Measurements from ENCODE around the gene SPACA7. TPM values are rescaled to one million over a fixed set of nuclear protein-coding genes. Genes with fewer than 3 reads are reported as not detected.

SPACA7 gene
- total RNA-seq, 2 donors from 2014 or later, result not detected

DNA sequence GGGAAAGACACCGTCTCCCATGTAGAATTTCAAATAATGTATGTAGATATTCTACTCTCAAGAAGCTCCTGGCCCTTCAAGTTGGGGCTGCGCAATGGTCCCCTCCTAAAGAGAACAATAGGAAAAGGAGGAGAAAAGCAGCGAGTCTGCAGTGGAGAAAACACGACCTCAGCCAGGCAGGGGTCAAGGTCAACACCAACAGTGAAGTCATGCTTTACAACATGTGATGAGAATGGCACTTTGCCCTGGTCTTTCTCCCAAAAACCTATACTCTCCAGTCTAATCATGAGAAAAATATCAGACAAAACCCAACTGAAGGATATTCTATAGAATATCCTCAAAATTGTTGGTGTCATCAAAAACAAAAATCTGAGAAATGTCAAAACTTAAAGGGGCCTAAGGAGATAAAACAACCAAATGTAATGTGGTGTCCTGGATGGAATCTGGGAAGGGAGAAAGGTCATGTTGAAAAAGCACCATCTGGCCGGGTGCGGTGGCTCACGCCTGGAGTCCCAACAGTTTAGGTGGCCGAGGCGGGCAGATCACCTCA lies 101.0 kb downstream of the SPACA7 start:
- Histone ChIP-seq H3K36me3 (no peaks in the 10 kb centered on the region), H3K9me3 (peaks cover 0 to 10% of the 10 kb centered on the region in 2 donors), H3K4me1 (no peaks in the 10 kb centered on the region), H3K27ac (no peak overlapping the region), H3K27me3 (no peaks in the 10 kb centered on the region), H3K4me3 (no peak overlapping the region)
- no peak for DNase-seq (ENCODE audit: low spot score)
- TF ChIP-seq, protein P1, sequence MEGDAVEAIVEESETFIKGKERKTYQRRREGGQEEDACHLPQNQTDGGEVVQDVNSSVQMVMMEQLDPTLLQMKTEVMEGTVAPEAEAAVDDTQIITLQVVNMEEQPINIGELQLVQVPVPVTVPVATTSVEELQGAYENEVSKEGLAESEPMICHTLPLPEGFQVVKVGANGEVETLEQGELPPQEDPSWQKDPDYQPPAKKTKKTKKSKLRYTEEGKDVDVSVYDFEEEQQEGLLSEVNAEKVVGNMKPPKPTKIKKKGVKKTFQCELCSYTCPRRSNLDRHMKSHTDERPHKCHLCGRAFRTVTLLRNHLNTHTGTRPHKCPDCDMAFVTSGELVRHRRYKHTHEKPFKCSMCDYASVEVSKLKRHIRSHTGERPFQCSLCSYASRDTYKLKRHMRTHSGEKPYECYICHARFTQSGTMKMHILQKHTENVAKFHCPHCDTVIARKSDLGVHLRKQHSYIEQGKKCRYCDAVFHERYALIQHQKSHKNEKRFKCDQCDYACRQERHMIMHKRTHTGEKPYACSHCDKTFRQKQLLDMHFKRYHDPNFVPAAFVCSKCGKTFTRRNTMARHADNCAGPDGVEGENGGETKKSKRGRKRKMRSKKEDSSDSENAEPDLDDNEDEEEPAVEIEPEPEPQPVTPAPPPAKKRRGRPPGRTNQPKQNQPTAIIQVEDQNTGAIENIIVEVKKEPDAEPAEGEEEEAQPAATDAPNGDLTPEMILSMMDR (IDR thresholded peaks at IDR 0.05), result no peak

DNA sequence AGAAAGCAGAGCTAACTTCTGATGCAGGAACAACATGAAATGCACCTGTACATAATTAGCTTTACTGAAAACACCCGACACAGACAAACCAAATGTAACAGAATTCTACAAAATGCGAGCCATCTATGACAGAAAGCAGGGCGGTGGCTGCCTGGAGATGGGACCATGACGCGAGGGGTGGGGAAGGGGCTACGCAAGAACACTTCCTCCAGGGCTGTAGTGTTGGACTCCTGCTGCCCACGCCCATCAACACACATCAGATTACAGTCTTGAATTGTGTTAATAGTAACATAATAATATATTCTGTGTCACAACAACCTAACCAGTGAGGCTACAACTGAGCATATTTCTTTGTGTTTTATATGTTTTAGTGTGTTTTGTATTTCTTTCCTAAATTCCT lies 103.2 kb downstream of the SPACA7 start:
- H3K9me3 ChIP-seq, result peaks cover 0 to 10% of the 10 kb centered on the region in 2 donors
- H3K4me1 ChIP-seq, result no peaks in the 10 kb centered on the region
- no peaks in the 10 kb centered on the region for H3K27me3 ChIP-seq
- no peak overlapping the region for H3K4me3 ChIP-seq
- no peak for DNase-seq (ENCODE audit: low spot score)
- no peaks in the 10 kb centered on the region for H3K36me3 ChIP-seq
- TF ChIP-seq, protein P1 (IDR thresholded peaks at IDR 0.05), result no peak
- no peak overlapping the region for H3K27ac ChIP-seq

DNA sequence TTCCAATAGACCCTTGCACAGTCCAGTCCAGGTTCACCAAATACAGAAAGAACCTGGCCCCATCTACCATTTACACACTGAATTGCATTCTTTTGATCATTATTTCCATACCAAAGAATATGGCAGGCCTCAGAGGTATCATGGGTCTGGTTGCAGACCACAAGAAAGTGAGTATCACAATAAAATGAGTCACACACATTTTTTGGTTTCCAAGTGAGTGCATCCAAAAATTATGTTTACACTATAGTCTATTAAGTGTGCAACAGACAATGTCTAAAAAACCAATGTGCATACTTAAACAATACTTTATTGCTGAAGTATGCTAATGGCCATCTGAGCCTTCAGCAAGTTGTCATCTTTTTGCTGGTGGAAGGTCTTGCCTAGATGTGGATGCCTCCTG lies 105.3 kb downstream of the SPACA7 start:
- Histone ChIP-seq H3K4me1 (no peaks in the 10 kb centered on the region), H3K36me3 (peaks cover 6% of the 10 kb centered on the region), H3K27me3 (no peaks in the 10 kb centered on the region), H3K27ac (no peak overlapping the region), H3K9me3 (peaks cover 0 to 10% of the 10 kb centered on the region in 2 donors), H3K4me3 (no peak overlapping the region)
- no peak for DNase-seq (ENCODE audit: low spot score)
- TF ChIP-seq, protein P1 (IDR thresholded peaks at IDR 0.05), result no peak

DNA sequence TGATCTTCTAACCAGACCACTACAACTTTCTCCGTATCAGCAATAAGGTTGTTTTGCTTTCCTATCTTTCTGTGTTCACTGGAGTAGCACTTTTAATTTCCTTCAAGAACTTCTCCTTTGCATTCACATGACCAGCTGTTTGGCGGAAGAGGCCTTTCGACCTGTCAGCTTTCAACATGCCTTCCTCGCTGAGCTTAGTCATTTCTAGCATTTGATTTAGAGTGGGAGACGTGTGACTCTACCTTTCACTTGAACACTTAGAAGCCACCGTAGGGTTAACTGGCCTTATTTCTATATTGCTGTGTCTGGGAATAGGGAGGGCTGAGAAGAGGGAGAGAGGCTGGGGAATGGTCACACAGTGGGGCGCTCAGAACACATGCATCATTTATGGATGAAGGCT lies 107.1 kb downstream of the SPACA7 start:
- Histone ChIP-seq H3K4me3 (no peak overlapping the region), H3K27me3 (no peaks in the 10 kb centered on the region), H3K36me3 (peaks cover 6% of the 10 kb centered on the region), H3K27ac (no peak overlapping the region), H3K9me3 (peaks cover 0 to 10% of the 10 kb centered on the region in 2 donors), H3K4me1 (no peaks in the 10 kb centered on the region)
- no peak for DNase-seq (ENCODE audit: low spot score)
- TF ChIP-seq, protein P1 (IDR thresholded peaks at IDR 0.05), result no peak

Other genes starting within 250 kb of the SPACA7 start
- gene TUBGCP3, start 211.8 kb downstream of the SPACA7 start, total RNA-seq, result 10 to 100 TPM in 1 of 2 donors, 1 to 10 TPM in 1; 9.8 to 14.7 TPM